Camera-type eye (tissue), 1 donor: ENCODE data around the gene REL. TPM values are rescaled to one million over a fixed set of nuclear protein-coding genes. Genes with fewer than 3 reads are reported as not detected.

Experiments used
- total RNA-seq: library from RNA; depleted of rRNA; stranded (reverse); fragments of >200 nt; gene quantifications from one replicate; pipeline ENCODE4 v1.2.3, GENCODE V29; 2014

Gene REL
- total RNA-seq = 24.2 TPM

DNA sequence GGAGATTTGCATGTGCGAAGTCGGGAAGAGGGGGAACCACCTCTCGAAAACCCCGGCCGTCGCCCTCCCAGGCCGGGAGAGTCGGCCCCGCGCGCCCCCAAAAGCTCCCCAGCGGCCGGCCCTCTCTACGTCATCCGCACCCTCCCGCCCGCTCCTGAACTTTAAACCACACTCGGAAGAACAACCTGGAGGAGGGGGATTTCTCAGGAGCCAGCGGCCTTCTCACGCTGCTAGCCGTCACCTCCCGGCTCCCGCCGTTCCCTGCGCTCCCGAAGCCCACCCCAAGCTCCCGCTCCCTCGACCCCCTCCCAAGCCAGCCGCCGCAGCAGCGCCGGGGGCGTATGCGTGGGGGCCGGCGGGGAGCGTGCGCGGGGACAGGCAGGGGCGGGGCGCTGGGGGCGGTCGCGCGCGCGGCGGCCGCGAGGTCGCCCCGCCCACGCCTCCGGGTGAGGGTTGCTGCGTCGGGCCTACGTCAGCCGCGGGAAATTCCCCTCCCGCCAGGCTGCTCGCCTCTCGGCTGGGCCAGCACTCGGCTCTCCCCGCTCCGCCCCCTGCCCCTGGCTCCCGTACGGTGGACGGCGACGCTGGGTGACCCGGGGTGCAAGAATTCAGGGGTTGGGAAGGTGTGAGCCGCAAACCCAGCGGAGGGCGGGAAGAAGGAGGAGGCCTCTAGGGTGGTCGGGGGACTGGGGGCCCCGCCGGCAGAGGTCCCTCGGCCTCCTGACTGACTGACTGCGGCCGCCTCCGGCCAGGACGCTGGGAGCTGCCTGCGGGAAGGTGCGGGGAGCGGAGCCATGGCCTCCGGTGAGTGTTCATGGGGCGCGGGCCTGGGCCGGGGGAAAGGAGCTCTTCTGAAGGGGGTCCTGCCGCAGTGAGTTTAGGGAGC, at the start of gene REL:
TSS of gene REL (plus strand) at position 528 of the 886 bp plus-strand sequence. CDS start at position 795, 267 bp downstream.

Other genes with a start within 250 kb of the REL start
- 52.4 TPM for gene PAPOLG, start 125.3 kb upstream of the REL start, total RNA-seq
- 61.4 TPM for gene PEX13, start 136.1 kb downstream of the REL start, total RNA-seq
- 9.3 TPM for gene PUS10, start 136.7 kb downstream of the REL start, total RNA-seq
- 36.4 TPM for gene SANBR, start 184.3 kb downstream of the REL start, total RNA-seq